Dermis blood vessel endothelial cell (primary cell): ENCODE results near the gene SCYL2. TPM values are rescaled to one million over a fixed set of nuclear protein-coding genes. Genes with fewer than 3 reads are reported as not detected.

Experiments used
- DNase-seq: peaks from one replicate; pipeline ENCODE4 v3.0.0; 2010
- total RNA-seq: library from RNA; depleted of rRNA; stranded (reverse); fragments of >200 nt; gene quantifications from 2 replicates; pipeline ENCODE4 v1.2.3, GENCODE V29; 2014

SCYL2 gene
- total RNA-seq, 1 donor from 2014 or later, result 49.2 TPM

- no peak for DNase-seq
These were observed 109.2 kb downstream of the SCYL2 start for GRCh38 chr12:100376161-100376560.

- no peak for DNase-seq
These were observed 114.4 kb downstream of the SCYL2 start for GRCh38 chr12:100381379-100381778.

- no peak for DNase-seq
These were observed 115.4 kb downstream of the SCYL2 start for GRCh38 chr12:100382338-100382737.

- DNase-seq, result no peak
These were observed 116.9 kb downstream of the SCYL2 start for GRCh38 chr12:100383586-100384558.

- no peak for DNase-seq
These were observed 117.6 kb downstream of the SCYL2 start for GRCh38 chr12:100384559-100384935.

GRCh38 chr12:100388382-100388781 lies 121.4 kb downstream of the SCYL2 start:
- DNase-seq, result no peak

Other genes starting within 250 kb of the SCYL2 start
- gene BLTP3B, start 124.3 kb upstream of the SCYL2 start, total RNA-seq, result 16.2 and 18.1 TPM in 2 replicates
- 12.8 and 26.0 TPM in 2 replicates for gene ACTR6, start 66.4 kb upstream of the SCYL2 start, total RNA-seq
- 0.17 and 0.33 TPM in 2 replicates for gene DEPDC4, start 98 bp upstream of the SCYL2 start, total RNA-seq
- gene SLC17A8, start 89.9 kb downstream of the SCYL2 start, total RNA-seq, result not detected in 2 replicates
- 0.09 and 0.34 TPM in 2 replicates for gene NR1H4, start 206.7 kb downstream of the SCYL2 start, total RNA-seq